Lower leg skin (tissue), 4 donors: ENCODE results near the gene RCAN2. TPM values are rescaled to one million over a fixed set of nuclear protein-coding genes. Genes with fewer than 3 reads are reported as not detected.

Experiments
- DNase-seq, 2 donors: peaks; one replicate each; pipeline ENCODE4 v3.0.0-alpha.2; 2019; ENCODE audit warnings: low spot score in 2 of 2
- H3K4me3 ChIP-seq: fragments of 200-600 bp; sonication (generic); 2 replicates; pipeline ENCODE4 v1.5.1; 2017; ENCODE audit warnings: mild to moderate bottlenecking, low read depth; ENCODE audit not compliant: poor library complexity, severe bottlenecking
- POLR2A ChIP-seq, 2 donors: fragments of 450-650 bp; IDR thresholded peaks; one replicate each; pipeline ENCODE4 v1.6.1; 2016 to 2017; ENCODE audit warnings: antibody characterized with exemption in 2 of 2, mild to moderate bottlenecking in 1 of 2, moderate library complexity in 1 of 2
- WGBS, 2 donors: methylation state at CpG; one replicate each; pipeline ENCODE4 v1.1.5; 2018; 5-methylcytosine and 5-hydroxymethylcytosine counted together
- intact Hi-C: fragments of 100-400 bp; cut with DNase I; formaldehyde crosslinking; loops from one replicate; pipeline ENCODE4 v1.15.0; 2023; ENCODE audit warnings: low total_unique reads
- total RNA-seq, 4 donors: library from RNA; depleted of rRNA; stranded (reverse); fragments of >200 nt; gene quantifications; one replicate each; pipeline ENCODE4 v1.1.0, GENCODE V29; 2016
- TF ChIP-seq, protein P1 (sequence below), 3 donors: fragments of 450-650 bp; IDR thresholded peaks; one replicate each; pipeline ENCODE4 v1.5.1; 2016; ENCODE audit warnings: antibody characterized with exemption in 3 of 3, mild to moderate bottlenecking in 3 of 3, moderate library complexity in 2 of 3

RCAN2 gene
- total RNA-seq, 4 donors from 2014 or later, result 3.7 to 18.7 (median 12.8) TPM

DNA sequence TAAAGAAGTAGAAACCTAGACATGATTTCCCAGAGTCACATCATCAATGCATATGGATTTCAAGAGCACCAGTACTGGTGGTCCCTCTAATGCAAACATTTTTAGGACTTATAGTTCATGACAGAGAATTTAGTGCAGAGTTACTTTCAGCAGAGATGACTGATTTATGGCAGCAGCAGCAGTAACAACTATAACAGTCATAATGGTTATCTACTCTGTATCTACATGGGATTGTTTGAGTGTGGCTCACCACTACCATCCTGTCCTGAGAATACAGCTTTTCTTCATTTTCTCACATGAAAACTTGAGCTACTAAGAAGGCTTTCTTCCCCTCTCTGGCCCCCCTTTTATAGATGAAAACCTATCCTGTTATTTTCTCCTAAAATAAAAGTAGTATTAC, 192.0 kb downstream of the RCAN2 start:
- no peak for DNase-seq
- TF ChIP-seq, protein P1, sequence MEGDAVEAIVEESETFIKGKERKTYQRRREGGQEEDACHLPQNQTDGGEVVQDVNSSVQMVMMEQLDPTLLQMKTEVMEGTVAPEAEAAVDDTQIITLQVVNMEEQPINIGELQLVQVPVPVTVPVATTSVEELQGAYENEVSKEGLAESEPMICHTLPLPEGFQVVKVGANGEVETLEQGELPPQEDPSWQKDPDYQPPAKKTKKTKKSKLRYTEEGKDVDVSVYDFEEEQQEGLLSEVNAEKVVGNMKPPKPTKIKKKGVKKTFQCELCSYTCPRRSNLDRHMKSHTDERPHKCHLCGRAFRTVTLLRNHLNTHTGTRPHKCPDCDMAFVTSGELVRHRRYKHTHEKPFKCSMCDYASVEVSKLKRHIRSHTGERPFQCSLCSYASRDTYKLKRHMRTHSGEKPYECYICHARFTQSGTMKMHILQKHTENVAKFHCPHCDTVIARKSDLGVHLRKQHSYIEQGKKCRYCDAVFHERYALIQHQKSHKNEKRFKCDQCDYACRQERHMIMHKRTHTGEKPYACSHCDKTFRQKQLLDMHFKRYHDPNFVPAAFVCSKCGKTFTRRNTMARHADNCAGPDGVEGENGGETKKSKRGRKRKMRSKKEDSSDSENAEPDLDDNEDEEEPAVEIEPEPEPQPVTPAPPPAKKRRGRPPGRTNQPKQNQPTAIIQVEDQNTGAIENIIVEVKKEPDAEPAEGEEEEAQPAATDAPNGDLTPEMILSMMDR (IDR thresholded peaks at IDR 0.05), result no peak
- TF ChIP-seq POLR2A (IDR thresholded peaks at IDR 0.05), result no peak
- intact Hi-C loops, result no loop called here
- H3K4me3 ChIP-seq, result no peak overlapping the region

DNA sequence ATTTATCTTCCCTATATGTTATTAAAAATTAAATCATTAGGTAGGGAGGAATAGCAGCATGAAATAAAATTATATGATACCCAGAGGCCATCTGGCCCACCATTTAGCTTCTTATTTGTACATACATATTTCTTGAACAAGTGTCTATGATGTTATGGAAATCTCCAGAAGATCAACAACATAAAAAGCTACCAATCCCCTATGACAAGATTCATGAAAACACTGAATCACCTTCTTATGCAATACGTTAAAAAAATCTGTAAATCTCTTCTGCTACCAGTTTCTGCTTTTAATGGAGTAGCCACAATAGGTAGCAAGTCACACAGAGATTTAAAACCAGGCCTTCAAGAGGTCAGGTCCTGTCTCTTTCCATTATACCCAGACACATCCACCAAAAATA, 194.7 kb downstream of the RCAN2 start:
- H3K4me3 ChIP-seq, result no peak overlapping the region
- TF ChIP-seq, protein P1 (IDR thresholded peaks at IDR 0.05), result no peak
- TF ChIP-seq POLR2A (IDR thresholded peaks at IDR 0.05), result no peak
- no peak for DNase-seq
- intact Hi-C loops, result no loop called here
- WGBS, 2 donors, result 39 to 48% methylated on average over 1 of the region's 1 CpG

DNA sequence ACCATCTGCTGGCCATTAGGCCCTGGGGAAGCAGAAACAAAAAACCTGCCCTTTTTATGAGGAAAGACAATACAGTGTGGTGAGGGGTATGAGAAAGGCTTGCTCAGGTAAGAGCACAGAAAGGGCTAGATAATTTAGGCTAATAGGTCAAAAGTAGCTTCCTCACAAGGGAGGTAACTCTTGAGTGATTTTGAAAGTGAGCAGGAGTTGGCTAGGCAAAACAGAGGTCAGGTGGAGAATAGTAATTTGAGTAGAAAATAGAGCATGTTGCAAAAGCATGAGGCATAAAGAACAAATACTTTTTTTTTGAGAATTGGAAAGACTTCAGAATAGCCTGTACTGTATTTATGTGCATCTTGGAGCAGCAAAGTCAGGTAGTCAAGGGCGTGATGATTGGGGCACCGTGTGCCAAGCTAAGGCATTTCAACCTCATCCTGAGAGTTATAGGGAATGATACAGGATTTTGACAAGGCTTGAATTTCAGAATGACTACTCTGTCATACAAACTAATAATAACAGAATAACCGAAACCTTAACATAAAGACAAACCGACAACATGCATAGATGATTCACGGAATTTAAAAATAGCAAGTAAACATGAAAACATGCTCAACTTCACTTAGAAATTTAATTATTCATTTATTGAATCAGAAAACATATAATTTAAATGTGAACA, 197.5 kb downstream of the RCAN2 start:
- intact Hi-C loops, result no loop called here
- WGBS, 2 donors, result 92 to 93% methylated on average over 5 of the region's 5 CpGs
- TF ChIP-seq, protein P1 (IDR thresholded peaks at IDR 0.05), result no peak
- no peak for TF ChIP-seq POLR2A (IDR thresholded peaks at IDR 0.05)
- DNase-seq, result no peak
- no peak overlapping the region for H3K4me3 ChIP-seq

- intact Hi-C loops, result no loop called here
- no peak overlapping the region for H3K4me3 ChIP-seq
- WGBS, 2 donors, result 94 to 95% methylated on average over 2 of the region's 2 CpGs
- TF ChIP-seq, protein P1 (IDR thresholded peaks at IDR 0.05), result no peak
- no peak for TF ChIP-seq POLR2A (IDR thresholded peaks at IDR 0.05)
- no peak for DNase-seq
Measured at GRCh38 chr6:46291880-46292279, 199.4 kb downstream of the RCAN2 start.

GRCh38 chr6:46291275-46291633, 200.0 kb downstream of the RCAN2 start:
- no peak overlapping the region for H3K4me3 ChIP-seq
- no peak for TF ChIP-seq POLR2A (IDR thresholded peaks at IDR 0.05)
- TF ChIP-seq, protein P1 (IDR thresholded peaks at IDR 0.05), result no peak
- no peak for DNase-seq
- 33 to 43% methylated on average over 2 of the region's 2 CpGs for WGBS, 2 donors
- intact Hi-C loops, result no loop called here
